GM19372 (cell line): ENCODE measurements around the gene TOMM70.
A peak's percentile ranks its signal among the peaks of the same experiment; 100 is the strongest.
"Not testable (repeated sequence)": the region's sequence is repeated elsewhere in the genome, so short reads cannot be mapped to it uniquely, and the experiment has no call there.

Source experiments
- ATAC-seq: cut with Tn5 transposase; IDR thresholded peaks from one replicate; pipeline ENCODE4 v1.9.1; 2021; ENCODE audit warnings: mild to moderate bottlenecking, low read depth, moderate library complexity; ENCODE audit not compliant: unreplicated experiment

TOMM70 gene

DNA sequence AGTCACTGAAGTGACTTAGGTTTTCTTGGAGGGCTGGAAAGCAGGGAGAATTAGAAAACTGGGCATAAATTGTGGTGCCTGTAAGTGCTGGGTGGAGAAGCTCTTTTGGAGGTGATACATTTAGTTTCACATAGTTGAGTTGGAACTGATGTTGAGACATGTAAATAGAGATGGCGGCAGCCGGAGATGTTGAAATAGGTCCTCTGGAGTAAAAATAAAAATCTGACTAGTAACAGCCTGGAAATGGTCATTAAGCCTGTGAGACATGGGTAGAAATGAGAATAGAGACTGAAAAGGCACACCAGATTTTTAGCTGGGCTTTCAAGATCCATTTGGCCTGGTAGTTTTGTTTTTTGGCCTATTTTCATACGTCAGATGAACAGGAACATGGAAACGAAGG lies 69.2 kb downstream of the TOMM70 start:
- ATAC-seq: no peak

DNA sequence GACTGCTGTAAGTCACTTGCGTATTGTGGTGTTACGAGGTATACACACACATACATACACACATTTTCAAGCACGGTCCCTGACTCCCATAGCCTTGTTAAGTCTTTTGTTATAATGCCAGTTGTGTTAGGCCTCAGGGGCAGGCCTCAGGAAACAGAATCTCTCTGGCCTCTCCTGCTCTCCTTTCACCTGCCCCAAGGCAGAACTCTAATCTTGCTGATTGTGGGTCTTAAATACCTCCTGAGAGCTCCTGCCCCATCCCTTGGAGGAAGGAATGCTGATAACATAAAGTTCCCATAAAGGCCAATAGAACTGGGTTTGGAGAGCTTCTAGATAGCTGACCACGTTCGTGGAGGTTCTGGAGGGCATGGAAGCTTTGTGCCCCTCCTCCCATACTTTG lies 70.2 kb downstream of the TOMM70 start:
- ATAC-seq: no peak

DNA sequence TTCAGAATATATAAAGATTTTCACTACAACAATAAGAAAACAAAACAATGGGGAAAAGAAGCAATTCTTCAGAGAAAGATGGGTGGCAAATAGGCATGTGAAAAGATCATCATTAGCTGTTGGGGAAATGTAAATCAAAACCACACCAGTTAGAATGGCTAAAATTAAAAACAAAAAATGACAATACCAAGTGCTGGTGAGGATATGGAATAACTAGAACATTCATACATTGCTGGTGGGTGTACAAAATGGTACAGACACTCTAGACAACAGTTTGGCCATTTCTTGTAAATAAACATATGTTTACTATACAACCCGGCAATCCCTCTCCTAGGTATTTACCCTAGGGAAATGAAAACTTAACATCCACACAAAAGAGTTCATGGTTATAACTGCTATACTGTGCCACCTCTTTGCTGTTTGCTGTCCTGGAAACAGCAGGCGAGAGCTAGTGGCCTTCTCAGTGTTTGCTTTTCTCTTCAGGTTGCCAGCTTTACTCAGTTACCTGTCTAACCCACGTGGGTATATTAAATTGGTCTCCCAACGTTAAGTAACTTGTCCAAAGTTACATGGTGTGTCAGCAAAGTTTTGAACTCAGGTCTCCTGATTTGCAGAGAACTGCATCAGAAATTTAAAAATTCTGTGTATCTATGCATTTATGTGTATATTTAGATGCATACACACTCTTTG lies 70.9 kb downstream of the TOMM70 start:
- ATAC-seq: no peak

DNA sequence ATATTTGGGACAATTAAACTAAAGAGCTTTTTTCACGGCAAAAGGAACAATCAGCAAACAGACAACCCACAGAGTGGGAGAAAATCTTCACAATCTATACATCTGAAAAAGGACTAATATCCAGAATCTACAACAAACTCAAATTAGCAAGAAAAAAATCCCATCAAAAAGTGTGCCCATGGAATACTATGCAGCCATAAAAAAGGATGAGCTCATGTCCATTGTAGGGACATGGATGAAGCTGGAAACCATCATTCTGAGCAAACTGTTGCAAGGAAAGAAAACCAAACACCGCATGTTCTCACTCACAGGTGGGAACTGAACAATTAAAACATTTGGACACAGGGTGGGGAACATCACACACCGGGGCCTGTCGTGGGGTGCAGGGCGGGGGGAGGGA lies 73.5 kb downstream of the TOMM70 start:
- ATAC-seq: not testable (repeated sequence)

DNA sequence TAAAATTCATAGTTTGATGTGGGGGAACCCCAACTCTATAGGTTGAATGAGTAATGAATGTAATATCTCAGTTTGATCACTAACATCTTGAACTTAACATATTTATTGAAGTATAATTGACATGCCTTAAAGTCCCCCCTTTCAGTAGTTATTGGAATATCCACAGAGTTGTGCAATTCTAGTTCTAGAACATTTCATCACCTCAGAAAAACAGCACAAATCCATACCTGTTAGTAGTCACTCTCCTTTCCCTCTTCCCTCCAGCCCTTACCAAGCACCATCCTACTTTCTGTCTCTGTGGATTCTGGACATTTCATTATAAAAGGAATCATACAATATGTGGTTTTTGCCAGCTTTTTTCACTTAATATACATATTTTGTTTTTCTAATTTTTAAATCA lies 75.1 kb downstream of the TOMM70 start:
- no peak for ATAC-seq

DNA sequence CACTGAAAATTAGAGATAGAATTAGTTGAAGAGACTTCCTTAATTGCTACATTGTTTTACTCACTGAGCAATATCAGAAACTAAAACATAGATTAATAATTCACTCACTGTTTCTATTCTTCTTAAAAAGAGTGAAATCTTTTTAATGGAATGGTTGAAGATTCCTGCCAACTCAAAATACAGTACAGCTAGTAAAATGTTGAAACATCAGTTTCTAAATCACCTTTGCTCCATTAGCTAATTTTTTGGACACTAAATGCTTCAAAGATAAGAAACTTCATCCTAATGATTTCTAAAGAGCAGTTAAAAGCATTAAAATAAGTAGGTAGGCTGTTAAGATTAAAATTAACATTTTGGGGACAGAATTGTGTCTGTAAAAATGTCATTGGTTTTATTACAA lies 76.8 kb downstream of the TOMM70 start:
- no peak for ATAC-seq

DNA sequence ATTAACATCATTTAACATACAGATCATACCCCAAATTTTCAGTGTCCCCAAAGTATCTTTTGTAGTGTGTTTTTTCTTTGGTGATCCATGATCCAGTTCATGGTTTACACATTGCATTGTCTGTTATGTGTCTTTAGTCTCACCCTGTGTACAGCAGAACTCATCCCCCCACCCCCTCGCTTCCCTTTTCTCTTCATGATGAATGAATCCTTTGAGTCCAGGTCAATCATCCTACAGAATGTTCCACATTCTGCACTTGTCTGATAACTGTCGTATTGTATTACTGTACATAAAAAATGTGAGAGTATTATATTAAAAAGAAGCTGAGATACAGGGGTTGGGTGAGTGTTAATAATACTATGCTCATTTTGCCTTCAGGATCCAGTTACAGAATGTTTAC lies 80.9 kb downstream of the TOMM70 start:
- ATAC-seq: no peak

DNA sequence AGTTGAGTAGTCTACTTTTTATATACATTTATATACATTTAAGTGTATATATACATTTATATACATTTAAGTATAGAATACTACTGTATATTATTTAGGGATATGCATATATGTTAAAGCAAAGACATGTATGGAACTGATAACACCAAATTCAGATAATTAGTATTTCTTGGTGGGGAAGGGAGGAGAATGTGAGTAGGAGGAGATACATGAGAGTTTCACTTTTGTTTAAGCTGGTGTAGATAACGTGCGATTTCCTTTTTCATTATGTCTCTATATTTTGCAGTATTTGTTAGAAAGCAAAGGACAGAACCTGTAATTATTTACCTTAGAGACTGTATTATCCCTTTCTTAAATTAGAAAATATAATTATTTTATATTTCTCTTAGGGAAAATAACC lies 83.0 kb downstream of the TOMM70 start:
- no peak for ATAC-seq

DNA sequence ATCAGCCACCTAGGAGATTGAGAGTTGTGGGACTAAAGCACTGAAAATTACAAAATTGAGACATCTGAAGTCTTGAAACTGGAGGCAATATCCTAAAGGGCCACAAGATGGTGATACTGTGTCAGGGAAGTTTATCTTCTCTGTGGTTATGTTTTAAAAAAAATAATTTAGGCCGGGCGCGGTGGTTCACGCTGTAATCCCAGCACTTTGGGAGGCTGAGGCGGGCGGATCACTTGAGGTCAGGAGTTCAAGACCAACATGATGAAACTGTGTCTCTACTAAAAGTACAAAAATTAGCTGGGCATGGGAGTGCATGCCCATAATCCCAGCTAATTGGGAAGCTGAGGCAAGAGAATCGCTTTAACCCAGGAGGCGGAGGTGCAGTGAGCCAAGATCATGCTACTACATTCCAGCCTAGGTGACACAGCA lies 84.2 kb downstream of the TOMM70 start:
- ATAC-seq: peak; percentile 69
